A204.1 (cell line): Measurements from ENCODE around the gene UBE3B.
"Not testable (repeated sequence)": the region's sequence is repeated elsewhere in the genome, so short reads cannot be mapped to it uniquely, and the experiment has no call there.

Experiments used
- FAIRE-seq: peaks from 2 replicates; lab custom pipeline; 2012; peaks lifted over from hg19 to GRCh38; lab: Jason Lieb, UNC

The UBE3B gene

GRCh38 chr12:109449845-109450532 lies 27.4 kb upstream of the UBE3B start:
- FAIRE-seq: no peak

- FAIRE-seq: no peak
Measured at GRCh38 chr12:109450980-109451379, 26.5 kb upstream of the UBE3B start.

- no peak for FAIRE-seq
Measured at GRCh38 chr12:109451400-109451799, 26.0 kb upstream of the UBE3B start.

- no peak for FAIRE-seq
Measured at GRCh38 chr12:109452489-109452888, 24.9 kb upstream of the UBE3B start.

- no peak for FAIRE-seq
Measured at GRCh38 chr12:109455706-109456105, 21.7 kb upstream of the UBE3B start.

- FAIRE-seq: no peak
Measured at GRCh38 chr12:109458086-109458485, 19.3 kb upstream of the UBE3B start.

GRCh38 chr12:109458771-109459208 lies 18.6 kb upstream of the UBE3B start:
- FAIRE-seq: no peak

- no peak for FAIRE-seq
Measured at GRCh38 chr12:109459247-109459646, 18.2 kb upstream of the UBE3B start.

GRCh38 chr12:109460538-109460937 lies 16.9 kb upstream of the UBE3B start:
- FAIRE-seq: no peak

- FAIRE-seq: no peak
Measured at GRCh38 chr12:109461049-109461845, 16.2 kb upstream of the UBE3B start.

GRCh38 chr12:109461846-109462756 lies 15.3 kb upstream of the UBE3B start:
- FAIRE-seq: no peak

- no peak for FAIRE-seq
Measured at GRCh38 chr12:109462868-109463692, 14.4 kb upstream of the UBE3B start.

- FAIRE-seq: no peak
Measured at GRCh38 chr12:109463756-109464155, 13.7 kb upstream of the UBE3B start.

- no peak for FAIRE-seq
Measured at GRCh38 chr12:109464642-109465351, 12.6 kb upstream of the UBE3B start.

- no peak for FAIRE-seq
Measured at GRCh38 chr12:109466305-109466704, 11.1 kb upstream of the UBE3B start.

- FAIRE-seq: no peak
Measured at GRCh38 chr12:109466821-109467220, 10.6 kb upstream of the UBE3B start.

GRCh38 chr12:109467978-109468676 lies 9.3 kb upstream of the UBE3B start:
- no peak for FAIRE-seq

- no peak for FAIRE-seq
Measured at GRCh38 chr12:109469517-109469916, 7.9 kb upstream of the UBE3B start.

- no peak for FAIRE-seq
Measured at GRCh38 chr12:109473006-109473405, 4.4 kb upstream of the UBE3B start.

- FAIRE-seq: not testable (repeated sequence)
Measured at GRCh38 chr12:109473526-109474270, 3.7 kb upstream of the UBE3B start.
